ENCODE measurements around the gene STXBP6.

Gene STXBP6

DNA sequence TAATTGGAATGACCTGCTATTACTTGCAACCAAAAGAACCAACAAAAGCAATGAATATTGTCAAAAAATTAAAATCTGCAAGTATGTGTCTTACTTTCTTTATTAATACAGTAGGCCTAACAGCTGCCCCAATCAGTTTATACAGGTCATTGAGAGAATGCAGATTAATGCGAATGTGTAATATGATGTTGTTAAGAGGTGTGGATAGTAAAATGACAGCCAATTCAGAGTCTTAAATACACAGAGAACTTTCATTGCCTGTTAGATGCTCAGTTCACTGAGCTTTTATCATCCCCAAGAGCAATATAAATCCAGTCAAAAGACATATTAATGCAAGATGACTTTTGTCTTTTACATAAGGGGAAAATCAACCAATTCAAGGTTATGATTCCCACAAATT is 58.7 kb downstream of the STXBP6 start:
- ATAC-seq: no peak
- TF ChIP-seq, protein P1, sequence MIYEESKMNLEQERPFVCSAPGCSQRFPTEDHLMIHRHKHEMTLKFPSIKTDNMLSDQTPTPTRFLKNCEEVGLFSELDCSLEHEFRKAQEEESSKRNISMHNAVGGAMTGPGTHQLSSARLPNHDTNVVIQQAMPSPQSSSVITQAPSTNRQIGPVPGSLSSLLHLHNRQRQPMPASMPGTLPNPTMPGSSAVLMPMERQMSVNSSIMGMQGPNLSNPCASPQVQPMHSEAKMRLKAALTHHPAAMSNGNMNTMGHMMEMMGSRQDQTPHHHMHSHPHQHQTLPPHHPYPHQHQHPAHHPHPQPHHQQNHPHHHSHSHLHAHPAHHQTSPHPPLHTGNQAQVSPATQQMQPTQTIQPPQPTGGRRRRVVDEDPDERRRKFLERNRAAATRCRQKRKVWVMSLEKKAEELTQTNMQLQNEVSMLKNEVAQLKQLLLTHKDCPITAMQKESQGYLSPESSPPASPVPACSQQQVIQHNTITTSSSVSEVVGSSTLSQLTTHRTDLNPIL (CRISPR knock-in tag; IDR thresholded peaks at IDR 0.05; ENCODE audit: low read depth): no peak
- no peak for TF ChIP-seq OSR1 (CRISPR knock-in tag; IDR thresholded peaks at IDR 0.05)
- TF ChIP-seq, protein P2, sequence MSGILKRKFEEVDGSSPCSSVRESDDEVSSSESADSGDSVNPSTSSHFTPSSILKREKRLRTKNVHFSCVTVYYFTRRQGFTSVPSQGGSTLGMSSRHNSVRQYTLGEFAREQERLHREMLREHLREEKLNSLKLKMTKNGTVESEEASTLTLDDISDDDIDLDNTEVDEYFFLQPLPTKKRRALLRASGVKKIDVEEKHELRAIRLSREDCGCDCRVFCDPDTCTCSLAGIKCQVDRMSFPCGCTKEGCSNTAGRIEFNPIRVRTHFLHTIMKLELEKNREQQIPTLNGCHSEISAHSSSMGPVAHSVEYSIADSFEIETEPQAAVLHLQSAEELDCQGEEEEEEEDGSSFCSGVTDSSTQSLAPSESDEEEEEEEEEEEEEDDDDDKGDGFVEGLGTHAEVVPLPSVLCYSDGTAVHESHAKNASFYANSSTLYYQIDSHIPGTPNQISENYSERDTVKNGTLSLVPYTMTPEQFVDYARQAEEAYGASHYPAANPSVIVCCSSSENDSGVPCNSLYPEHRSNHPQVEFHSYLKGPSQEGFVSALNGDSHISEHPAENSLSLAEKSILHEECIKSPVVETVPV (CRISPR knock-in tag; IDR thresholded peaks at IDR 0.05): no peak
- TF ChIP-seq, protein P3, sequence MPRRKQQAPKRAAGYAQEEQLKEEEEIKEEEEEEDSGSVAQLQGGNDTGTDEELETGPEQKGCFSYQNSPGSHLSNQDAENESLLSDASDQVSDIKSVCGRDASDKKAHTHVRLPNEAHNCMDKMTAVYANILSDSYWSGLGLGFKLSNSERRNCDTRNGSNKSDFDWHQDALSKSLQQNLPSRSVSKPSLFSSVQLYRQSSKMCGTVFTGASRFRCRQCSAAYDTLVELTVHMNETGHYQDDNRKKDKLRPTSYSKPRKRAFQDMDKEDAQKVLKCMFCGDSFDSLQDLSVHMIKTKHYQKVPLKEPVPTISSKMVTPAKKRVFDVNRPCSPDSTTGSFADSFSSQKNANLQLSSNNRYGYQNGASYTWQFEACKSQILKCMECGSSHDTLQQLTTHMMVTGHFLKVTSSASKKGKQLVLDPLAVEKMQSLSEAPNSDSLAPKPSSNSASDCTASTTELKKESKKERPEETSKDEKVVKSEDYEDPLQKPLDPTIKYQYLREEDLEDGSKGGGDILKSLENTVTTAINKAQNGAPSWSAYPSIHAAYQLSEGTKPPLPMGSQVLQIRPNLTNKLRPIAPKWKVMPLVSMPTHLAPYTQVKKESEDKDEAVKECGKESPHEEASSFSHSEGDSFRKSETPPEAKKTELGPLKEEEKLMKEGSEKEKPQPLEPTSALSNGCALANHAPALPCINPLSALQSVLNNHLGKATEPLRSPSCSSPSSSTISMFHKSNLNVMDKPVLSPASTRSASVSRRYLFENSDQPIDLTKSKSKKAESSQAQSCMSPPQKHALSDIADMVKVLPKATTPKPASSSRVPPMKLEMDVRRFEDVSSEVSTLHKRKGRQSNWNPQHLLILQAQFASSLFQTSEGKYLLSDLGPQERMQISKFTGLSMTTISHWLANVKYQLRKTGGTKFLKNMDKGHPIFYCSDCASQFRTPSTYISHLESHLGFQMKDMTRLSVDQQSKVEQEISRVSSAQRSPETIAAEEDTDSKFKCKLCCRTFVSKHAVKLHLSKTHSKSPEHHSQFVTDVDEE (CRISPR knock-in tag; IDR thresholded peaks at IDR 0.05): no peak
- TF ChIP-seq ISL1 (CRISPR knock-in tag; IDR thresholded peaks at IDR 0.05): no peak
- TF ChIP-seq ZNF70 (CRISPR knock-in tag; IDR thresholded peaks at IDR 0.05): no peak
- no peak for TF ChIP-seq ZNF565 (CRISPR knock-in tag; conservative IDR thresholded peaks at IDR 0.05; ENCODE audit: low read depth)
- no peak for TF ChIP-seq PPARA (CRISPR knock-in tag; IDR thresholded peaks at IDR 0.05; ENCODE audit: borderline replicate concordance)
- no peak for TF ChIP-seq CSDC2 (CRISPR knock-in tag; IDR thresholded peaks at IDR 0.05)

DNA sequence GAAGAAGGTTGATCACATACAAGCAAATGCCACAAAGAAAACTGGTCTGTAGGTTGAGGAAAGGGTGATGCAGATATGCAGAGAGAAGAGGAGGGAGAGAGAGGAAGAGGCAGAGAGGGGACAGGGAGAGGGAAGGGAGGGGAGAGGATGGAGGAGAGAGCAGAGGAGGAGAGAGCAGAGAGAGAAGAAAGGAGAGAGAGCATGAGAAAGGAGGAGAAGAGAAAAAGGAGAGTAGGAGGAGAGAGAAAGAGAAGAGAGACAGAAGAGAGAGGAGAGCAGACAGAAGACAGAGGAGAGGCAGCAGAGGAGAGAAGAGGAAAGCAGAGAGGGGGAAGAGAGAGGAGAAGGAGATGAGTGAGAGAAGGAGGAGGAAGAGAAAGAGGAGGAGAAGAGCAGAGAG is 59.2 kb downstream of the STXBP6 start:
- ATAC-seq: no peak
- TF ChIP-seq, protein P1 (CRISPR knock-in tag; IDR thresholded peaks at IDR 0.05; ENCODE audit: low read depth): no peak
- no peak for TF ChIP-seq ZFP30 (CRISPR knock-in tag; IDR thresholded peaks at IDR 0.05)
- no peak for TF ChIP-seq ZNF8 (CRISPR knock-in tag; IDR thresholded peaks at IDR 0.05)
- TF ChIP-seq ZFP3 (CRISPR knock-in tag; IDR thresholded peaks at IDR 0.05): no peak
- TF ChIP-seq, protein P4, sequence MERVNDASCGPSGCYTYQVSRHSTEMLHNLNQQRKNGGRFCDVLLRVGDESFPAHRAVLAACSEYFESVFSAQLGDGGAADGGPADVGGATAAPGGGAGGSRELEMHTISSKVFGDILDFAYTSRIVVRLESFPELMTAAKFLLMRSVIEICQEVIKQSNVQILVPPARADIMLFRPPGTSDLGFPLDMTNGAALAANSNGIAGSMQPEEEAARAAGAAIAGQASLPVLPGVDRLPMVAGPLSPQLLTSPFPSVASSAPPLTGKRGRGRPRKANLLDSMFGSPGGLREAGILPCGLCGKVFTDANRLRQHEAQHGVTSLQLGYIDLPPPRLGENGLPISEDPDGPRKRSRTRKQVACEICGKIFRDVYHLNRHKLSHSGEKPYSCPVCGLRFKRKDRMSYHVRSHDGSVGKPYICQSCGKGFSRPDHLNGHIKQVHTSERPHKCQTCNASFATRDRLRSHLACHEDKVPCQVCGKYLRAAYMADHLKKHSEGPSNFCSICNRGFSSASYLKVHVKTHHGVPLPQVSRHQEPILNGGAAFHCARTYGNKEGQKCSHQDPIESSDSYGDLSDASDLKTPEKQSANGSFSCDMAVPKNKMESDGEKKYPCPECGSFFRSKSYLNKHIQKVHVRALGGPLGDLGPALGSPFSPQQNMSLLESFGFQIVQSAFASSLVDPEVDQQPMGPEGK (CRISPR knock-in tag; IDR thresholded peaks at IDR 0.05; ENCODE audit: borderline replicate concordance): no peak
- TF ChIP-seq GLIS3 (CRISPR knock-in tag; IDR thresholded peaks at IDR 0.05): no peak
- TF ChIP-seq BACH2 (CRISPR knock-in tag; IDR thresholded peaks at IDR 0.05; ENCODE audit: borderline replicate concordance): no peak
- no peak for TF ChIP-seq ESRRG (CRISPR knock-in tag; IDR thresholded peaks at IDR 0.05)
- TF ChIP-seq CSDC2 (CRISPR knock-in tag; IDR thresholded peaks at IDR 0.05): no peak
- TF ChIP-seq SNAI2 (CRISPR knock-in tag; IDR thresholded peaks at IDR 0.05): no peak
- TF ChIP-seq PPARA (CRISPR knock-in tag; IDR thresholded peaks at IDR 0.05; ENCODE audit: borderline replicate concordance): no peak
- TF ChIP-seq ISL1 (CRISPR knock-in tag; IDR thresholded peaks at IDR 0.05): no peak

DNA sequence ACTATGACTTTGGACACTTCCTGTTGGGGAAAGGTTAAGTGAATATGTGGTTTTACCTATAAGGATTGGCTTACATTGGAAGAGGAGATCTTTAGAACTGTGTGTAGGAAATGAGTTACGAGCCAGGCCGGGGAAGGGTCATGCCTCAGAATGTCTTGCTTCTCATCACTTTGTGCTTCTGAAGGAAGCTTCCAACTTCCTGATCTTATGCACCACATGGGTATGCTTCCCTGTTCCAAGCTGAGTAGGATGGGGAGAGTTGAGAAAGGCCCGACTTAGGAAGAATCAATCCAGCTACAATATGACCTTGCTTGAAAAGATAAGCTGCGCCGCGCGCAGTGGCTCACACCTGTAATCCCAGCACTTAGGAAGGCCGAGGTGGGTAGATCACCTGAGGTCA is 59.9 kb downstream of the STXBP6 start:
- no peak for ATAC-seq
- TF ChIP-seq RARB (CRISPR knock-in tag; IDR thresholded peaks at IDR 0.05) (no peak), SNAI2 (CRISPR knock-in tag; IDR thresholded peaks at IDR 0.05) (no peak), TCF4 (CRISPR knock-in tag; IDR thresholded peaks at IDR 0.05; ENCODE audit: borderline replicate concordance) (no peak), GLIS3 (CRISPR knock-in tag; IDR thresholded peaks at IDR 0.05) (no peak), ZC3H10 (CRISPR knock-in tag; IDR thresholded peaks at IDR 0.05) (no peak), ISL1 (CRISPR knock-in tag; IDR thresholded peaks at IDR 0.05) (no peak), ZNF70 (CRISPR knock-in tag; IDR thresholded peaks at IDR 0.05) (no peak), OSR1 (CRISPR knock-in tag; IDR thresholded peaks at IDR 0.05) (no peak), BACH2 (CRISPR knock-in tag; IDR thresholded peaks at IDR 0.05; ENCODE audit: borderline replicate concordance) (no peak)
- TF ChIP-seq, protein P4 (CRISPR knock-in tag; IDR thresholded peaks at IDR 0.05; ENCODE audit: borderline replicate concordance): no peak
- TF ChIP-seq, protein P5, sequence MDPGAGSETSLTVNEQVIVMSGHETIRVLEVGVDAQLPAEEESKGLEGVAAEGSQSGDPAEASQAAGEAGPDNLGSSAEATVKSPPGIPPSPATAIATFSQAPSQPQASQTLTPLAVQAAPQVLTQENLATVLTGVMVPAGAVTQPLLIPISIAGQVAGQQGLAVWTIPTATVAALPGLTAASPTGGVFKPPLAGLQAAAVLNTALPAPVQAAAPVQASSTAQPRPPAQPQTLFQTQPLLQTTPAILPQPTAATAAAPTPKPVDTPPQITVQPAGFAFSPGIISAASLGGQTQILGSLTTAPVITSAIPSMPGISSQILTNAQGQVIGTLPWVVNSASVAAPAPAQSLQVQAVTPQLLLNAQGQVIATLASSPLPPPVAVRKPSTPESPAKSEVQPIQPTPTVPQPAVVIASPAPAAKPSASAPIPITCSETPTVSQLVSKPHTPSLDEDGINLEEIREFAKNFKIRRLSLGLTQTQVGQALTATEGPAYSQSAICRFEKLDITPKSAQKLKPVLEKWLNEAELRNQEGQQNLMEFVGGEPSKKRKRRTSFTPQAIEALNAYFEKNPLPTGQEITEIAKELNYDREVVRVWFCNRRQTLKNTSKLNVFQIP (CRISPR knock-in tag; IDR thresholded peaks at IDR 0.05; ENCODE audit: borderline replicate concordance, low read depth): no peak
